HG02571 (cell line): ENCODE measurements around the gene DCDC2.
"Not testable (repeated sequence)": the region's sequence is repeated elsewhere in the genome, so short reads cannot be mapped to it uniquely, and the experiment has no call there.

Source experiments
- ATAC-seq: cut with Tn5 transposase; IDR thresholded peaks from one replicate; pipeline ENCODE4 v1.9.1; 2021; ENCODE audit warnings: mild to moderate bottlenecking, moderate library complexity; ENCODE audit not compliant: unreplicated experiment

The DCDC2 gene

GRCh38 chr6:24329022-24329421 lies 28.8 kb downstream of the DCDC2 start:
- no peak for ATAC-seq

- no peak for ATAC-seq
Observed at GRCh38 chr6:24327756-24328155, 30.1 kb downstream of the DCDC2 start.

- ATAC-seq, result no peak
Observed at GRCh38 chr6:24325978-24326377, 31.9 kb downstream of the DCDC2 start.

GRCh38 chr6:24324617-24325016 lies 33.2 kb downstream of the DCDC2 start:
- no peak for ATAC-seq

GRCh38 chr6:24323632-24324337 lies 34.1 kb downstream of the DCDC2 start:
- no peak for ATAC-seq

- ATAC-seq, result no peak
Observed at GRCh38 chr6:24322924-24323323, 34.9 kb downstream of the DCDC2 start.

- ATAC-seq, result not testable (repeated sequence)
Observed at GRCh38 chr6:24322446-24322845, 35.4 kb downstream of the DCDC2 start.

- no peak for ATAC-seq
Observed at GRCh38 chr6:24321538-24322162, 36.2 kb downstream of the DCDC2 start.

- no peak for ATAC-seq
Observed at GRCh38 chr6:24313251-24314141, 44.4 kb downstream of the DCDC2 start.

GRCh38 chr6:24311775-24312174 lies 46.1 kb downstream of the DCDC2 start:
- ATAC-seq, result not testable (repeated sequence)

- no peak for ATAC-seq
Observed at GRCh38 chr6:24307881-24308280, 50.0 kb downstream of the DCDC2 start.

GRCh38 chr6:24306936-24307335 lies 50.9 kb downstream of the DCDC2 start:
- no peak for ATAC-seq

- no peak for ATAC-seq
Observed at GRCh38 chr6:24306038-24306437, 51.8 kb downstream of the DCDC2 start.

GRCh38 chr6:24296944-24297343 lies 60.9 kb downstream of the DCDC2 start:
- ATAC-seq, result no peak

GRCh38 chr6:24293852-24294251 lies 64.0 kb downstream of the DCDC2 start:
- not testable (repeated sequence) for ATAC-seq

GRCh38 chr6:24287239-24287638 lies 70.6 kb downstream of the DCDC2 start:
- no peak for ATAC-seq

GRCh38 chr6:24284006-24284405 lies 73.9 kb downstream of the DCDC2 start:
- ATAC-seq, result no peak

- ATAC-seq, result peak; percentile 67
Observed at GRCh38 chr6:24283043-24283985, 74.5 kb downstream of the DCDC2 start.

- no peak for ATAC-seq
Observed at GRCh38 chr6:24274441-24275083, 83.3 kb downstream of the DCDC2 start.
